Stimulated activated CD4-positive, alpha-beta T cell treated with anti-CD3 and anti-CD28 coated beads, Interleukin-15, amount 100 ng/mL, for 24 hours (primary cell): ENCODE data around the gene INHBC.
"Not testable (repeated sequence)": the region's sequence is repeated elsewhere in the genome, so short reads cannot be mapped to it uniquely, and the experiment has no call there.

Experiments used
- DNase-seq: peaks from one replicate; pipeline ENCODE4 v3.0.0-alpha.2; 2020

The INHBC gene

DNA sequence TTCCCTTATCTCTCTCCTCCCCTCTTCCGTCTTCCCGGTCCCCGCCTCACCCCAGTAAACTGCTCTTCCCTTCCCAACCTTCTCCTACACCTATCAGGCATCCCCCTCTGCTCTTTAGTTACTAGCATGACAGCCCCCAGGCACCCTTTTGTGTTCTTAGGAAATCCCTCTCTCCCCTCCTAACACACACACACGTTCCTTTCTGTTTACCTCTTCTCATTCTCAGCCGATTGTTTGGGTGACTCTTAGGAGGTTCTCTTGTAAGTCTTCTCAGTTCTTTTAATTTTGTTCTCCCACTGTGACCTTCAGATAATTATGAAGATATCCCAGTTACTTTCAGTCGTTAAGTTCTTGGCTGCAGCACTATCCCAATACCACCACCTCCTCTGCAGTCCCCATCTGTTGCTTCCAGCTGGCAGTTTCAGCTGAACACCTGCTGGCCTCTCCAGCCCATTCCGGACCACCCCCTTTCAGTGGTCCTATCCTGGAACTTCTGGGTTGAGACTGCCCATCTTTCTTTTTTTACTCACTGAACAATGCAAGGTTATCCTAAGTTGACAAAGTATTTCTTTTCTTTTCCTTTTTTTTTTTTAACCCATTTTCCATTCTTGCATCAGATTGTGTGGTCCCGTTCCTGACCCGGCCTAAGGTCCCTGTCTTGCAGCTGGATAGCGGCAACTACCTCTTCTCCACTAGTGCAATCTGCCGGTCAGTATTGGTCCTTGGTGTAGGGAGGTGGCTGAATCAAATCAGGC, 54.0 kb downstream of the INHBC start:
- DNase-seq, result no peak

DNA sequence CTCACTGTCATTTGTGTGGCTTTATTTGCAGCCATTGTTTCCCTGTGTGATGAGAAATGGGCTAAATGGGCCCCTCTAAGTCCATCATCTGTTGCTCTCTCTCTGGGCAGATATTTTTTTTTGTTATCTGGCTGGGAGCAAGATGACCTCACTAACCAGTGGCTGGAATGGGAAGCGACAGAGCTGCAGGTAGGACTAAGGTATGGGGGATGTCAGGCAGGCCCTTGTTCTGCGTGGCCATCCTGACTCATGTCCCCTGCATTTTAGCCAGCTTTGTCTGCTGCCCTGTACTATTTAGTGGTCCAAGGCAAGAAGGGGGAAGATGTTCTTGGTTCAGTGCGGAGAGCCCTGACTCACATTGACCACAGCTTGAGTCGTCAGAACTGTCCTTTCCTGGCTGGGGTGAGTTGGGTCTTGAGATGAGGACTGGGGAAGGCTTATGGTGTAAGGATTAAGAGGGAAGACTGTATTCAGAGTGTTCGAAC, 54.6 kb downstream of the INHBC start:
- DNase-seq, result no peak

DNA sequence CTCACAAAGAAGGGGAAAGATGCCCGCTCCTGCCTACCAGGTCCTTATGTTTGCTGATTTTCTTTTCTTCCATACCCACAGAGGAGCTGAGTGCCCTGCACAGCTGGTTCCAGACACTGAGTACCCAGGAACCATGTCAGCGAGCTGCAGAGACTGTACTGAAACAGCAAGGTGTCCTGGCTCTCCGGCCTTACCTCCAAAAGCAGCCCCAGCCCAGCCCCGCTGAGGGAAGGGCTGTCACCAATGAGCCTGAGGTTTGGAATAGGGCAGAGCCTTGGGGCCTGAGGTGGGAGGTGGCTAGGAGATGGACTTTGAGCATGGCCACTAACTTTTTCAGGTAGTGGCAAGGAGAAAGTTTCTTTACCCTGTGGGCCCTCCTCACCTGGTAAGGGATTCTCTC, 55.5 kb downstream of the INHBC start:
- DNase-seq, result no peak

DNA sequence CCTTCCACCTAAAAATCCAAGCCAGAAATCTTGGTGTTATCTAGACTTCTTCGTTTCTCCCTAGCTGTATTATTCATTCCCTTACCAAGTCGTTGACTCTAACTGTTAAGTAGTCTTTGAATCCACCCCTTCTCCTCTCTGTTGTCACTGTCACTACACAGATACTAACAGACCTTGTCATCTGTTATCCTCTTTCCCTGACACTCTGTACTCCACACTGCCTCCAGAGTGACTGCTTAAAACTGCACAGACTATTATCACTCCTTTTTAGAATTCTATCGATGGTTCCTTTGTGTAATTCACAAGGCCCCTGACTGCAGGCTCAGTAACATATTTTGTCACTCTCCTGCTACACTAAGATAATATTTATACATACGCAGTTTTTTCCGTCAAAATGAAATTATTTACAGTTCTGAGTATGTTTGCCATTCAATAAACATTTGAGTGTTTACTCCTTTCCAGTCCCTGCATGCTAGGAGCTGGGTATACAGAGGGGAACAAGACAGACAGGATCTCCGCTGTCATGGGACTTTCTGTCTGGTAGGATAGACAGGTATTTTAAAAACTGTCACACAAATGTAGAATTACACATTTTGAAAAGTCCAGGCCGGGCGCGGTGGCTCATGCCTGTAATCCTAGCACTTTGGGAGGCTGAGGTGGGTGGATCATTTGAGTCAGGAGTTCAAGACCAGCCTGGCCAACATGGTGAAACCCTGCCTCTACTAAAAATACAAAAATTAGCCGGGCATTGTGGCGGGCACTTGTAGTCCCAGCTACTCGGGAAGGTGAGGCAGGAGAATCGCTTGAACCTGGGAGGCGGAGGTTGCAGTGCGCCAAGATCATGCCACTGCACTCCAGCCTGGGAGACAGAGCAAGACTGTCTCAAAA, 57.1 kb downstream of the INHBC start:
- DNase-seq, result no peak

DNA sequence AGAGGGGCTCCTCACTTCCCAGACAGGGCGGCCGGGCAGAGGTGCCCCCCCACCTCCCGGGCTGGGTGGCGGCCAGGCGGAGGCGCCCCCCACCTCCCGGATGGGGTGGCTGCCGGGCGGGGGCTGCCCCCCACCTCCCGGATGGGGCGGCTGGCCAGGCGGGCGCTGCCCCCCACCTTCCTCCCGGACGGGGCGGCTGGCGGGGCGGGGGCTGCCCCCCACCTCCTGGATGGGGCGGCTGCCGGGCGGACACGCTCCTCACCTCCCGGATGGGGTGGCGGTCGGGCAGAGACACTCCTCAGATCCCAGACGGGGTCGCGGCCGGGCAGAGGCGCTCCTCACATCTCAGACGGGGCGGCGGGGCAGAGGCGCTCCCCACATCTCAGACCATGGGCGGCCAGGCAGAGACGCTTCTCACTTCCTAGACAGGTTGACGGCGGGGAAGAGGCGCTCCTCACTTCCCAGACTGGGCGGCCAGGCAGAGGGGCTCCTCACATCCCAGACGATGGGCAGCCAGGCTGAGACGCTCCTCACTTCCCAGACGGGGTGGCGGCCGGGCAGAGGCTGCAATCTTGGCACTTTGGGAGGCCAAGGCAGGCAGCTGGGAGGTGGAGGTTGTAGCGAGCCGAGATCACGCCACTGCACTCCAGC, 60.6 kb downstream of the INHBC start:
- not testable (repeated sequence) for DNase-seq

DNA sequence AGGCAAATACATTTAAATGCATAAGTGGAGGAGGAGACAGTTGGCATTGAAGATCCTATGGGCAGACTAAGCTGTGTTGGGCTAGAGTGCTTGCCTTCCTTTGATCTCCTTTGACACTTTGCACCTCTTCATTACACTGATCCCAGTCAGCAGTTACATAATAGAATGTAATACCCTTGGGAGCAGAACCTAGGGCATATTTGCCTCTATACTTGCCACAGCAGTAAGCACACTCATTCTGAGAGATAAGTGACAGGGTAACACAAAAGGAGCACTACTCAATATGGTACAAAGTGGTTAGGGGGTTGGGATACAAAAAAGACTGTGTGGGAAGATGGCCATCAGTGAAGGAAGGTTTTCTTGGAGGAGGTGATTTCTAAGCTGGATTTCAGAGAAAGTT, 62.2 kb downstream of the INHBC start:
- no peak for DNase-seq

DNA sequence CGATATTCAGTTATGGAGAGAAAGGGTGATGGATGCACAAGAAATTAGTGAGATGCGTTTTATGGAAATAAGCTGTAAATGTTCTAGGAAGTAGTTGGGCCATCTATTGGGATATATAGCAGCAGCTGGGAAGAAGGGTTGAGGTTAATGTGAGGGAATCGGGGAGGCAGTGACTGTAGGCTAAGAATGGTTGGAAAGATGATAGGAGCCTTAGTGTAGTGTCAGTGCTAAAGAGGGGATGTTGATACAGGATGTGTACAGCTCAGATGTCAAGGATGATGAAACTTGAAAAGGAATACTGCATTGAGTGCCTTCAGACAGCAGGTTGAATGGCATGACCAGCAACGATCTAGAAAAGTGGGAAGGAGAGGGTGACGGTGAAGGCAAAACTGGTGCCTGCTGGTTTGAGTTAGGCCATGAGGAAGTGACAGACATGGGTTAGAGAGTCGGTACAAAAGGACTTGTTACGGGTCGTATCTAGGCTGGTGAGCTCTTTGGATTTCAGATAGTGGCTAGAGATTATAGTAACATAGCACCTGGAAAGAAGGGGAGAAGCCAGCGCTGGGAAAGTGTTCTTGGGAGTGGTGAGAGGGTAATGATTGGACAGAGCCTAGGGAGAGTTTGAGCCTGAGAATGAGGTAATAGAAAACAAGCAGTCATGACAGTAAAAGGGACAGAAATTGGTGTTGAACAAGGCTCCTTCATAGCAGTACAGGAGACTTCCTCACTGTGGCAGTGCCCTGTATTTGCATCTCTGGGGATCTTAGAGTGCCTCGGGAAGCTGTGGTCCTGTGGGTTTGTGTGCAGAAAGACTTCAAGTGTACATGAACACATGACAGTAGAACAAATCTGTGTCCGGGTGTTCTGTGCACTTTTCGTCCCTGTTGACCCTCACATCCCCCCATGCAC, 62.9 kb downstream of the INHBC start:
- no peak for DNase-seq

DNA sequence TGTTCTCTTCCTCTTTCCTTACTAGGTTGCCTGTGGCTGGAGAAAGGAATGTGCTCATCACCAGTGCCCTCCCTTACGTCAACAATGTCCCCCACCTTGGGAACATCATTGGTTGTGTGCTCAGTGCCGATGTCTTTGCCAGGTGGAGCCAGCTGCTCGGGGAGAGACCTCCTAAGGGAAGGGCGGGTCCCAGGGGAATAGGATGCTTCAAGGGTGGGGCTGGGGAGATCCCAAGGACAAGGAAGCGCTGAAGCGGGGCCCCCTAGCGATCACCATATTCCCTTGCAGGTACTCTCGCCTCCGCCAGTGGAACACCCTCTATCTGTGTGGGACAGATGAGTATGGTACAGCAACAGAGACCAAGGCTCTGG, 63.5 kb downstream of the INHBC start:
- no peak for DNase-seq

DNA sequence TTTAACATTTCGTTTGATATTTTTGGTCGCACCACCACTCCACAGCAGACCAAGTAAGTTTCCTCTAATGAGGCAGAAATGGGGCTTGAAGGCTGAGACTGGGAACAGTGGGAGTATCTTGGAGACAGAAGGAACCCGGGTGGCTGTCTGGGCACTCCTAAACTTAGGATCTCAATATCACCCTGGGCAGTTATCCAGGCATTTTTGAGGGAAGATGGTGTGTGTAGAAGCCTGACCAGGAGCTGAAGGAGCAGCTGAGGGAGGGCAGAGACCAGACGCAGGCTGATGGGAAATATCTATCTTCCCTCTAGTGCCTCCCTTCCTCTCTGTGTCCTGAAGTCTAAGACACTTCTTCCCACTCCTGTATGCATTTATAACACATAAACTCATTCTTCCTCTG, 64.0 kb downstream of the INHBC start:
- no peak for DNase-seq

DNA sequence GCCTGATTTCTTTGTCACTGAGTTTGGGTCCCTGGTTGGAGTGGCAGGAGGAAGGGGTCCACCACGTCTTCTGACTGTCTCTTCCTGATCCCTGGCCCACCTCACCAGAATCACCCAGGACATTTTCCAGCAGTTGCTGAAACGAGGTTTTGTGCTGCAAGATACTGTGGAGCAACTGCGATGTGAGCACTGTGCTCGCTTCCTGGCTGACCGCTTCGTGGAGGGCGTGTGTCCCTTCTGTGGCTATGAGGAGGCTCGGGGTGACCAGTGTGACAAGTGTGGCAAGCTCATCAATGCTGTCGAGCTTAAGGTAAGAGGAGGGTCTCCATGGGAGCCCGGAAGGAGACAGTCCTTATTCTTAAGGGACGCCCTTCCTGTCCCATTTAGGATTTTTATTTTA, 65.6 kb downstream of the INHBC start:
- DNase-seq, result no peak
